A673 (cell line): Measurements from ENCODE around the gene TJP2. TPM values are rescaled to one million over a fixed set of nuclear protein-coding genes. Genes with fewer than 3 reads are reported as not detected.
A peak's percentile ranks its signal among the peaks of the same experiment; 100 is the strongest.

Source experiments
- BruUV-seq: library from RNA; stranded (reverse); fragments of 400-500 nt; replicated peaks from 2 replicates; lab custom pipeline; 2021; lab: Mats Ljungman, UMichigan
- CTCF ChIA-PET: fragments of 300-600 bp; sonication (Branson Sonifier 250); formaldehyde crosslinking; loops from one replicate; lab custom pipeline; 2022; ENCODE audit warnings: antibody characterized with exemption; lab: Charles Lee
- POLR2A ChIA-PET: fragments of 300-600 bp; sonication (Branson Sonifier 250); formaldehyde crosslinking; loops from one replicate; lab custom pipeline; 2022; ENCODE audit warnings: antibody characterized with exemption; ENCODE audit not compliant: low non-redundant PET; lab: Charles Lee
- DNase-seq: peaks from one replicate; pipeline ENCODE4 v3.0.0-alpha.2; 2015; ENCODE audit warnings: low spot score
- H3K27ac ChIP-seq: fragments of 200-600 bp; sonication (generic); 2 replicates; pipeline ENCODE4 v1.5.1; 2016; ENCODE audit warnings: mixed run types, low read depth, mild to moderate bottlenecking, mixed read lengths, antibody characterized with exemption, low read length; ENCODE audit not compliant: poor library complexity, severe bottlenecking
- H3K27me3 ChIP-seq: fragments of 200-600 bp; sonication (generic); replicated peaks from 2 replicates; pipeline ENCODE4 v1.6.1; 2017; ENCODE audit warnings: mixed run types, low read depth, mild to moderate bottlenecking, mixed read lengths, antibody characterized with exemption, low read length; ENCODE audit not compliant: insufficient read depth, poor library complexity
- H3K36me3 ChIP-seq: fragments of 200-600 bp; sonication (generic); 2 replicates; pipeline ENCODE4 v1.6.1; 2016; ENCODE audit warnings: mixed run types, mild to moderate bottlenecking, mixed read lengths, antibody characterized with exemption, low read length; ENCODE audit not compliant: insufficient read depth, poor library complexity, severe bottlenecking
- H3K4me1 ChIP-seq: fragments of 200-600 bp; sonication (generic); 2 replicates; pipeline ENCODE4 v1.6.1; 2017; ENCODE audit warnings: mixed run types, mild to moderate bottlenecking, mixed read lengths, antibody characterized with exemption, low read length; ENCODE audit not compliant: insufficient read depth, poor library complexity, severe bottlenecking
- H3K4me3 ChIP-seq: fragments of 200-600 bp; sonication (generic); 2 replicates; pipeline ENCODE4 v1.5.1; 2016; ENCODE audit warnings: low read depth, mixed run types, mild to moderate bottlenecking, mixed read lengths, low read length; ENCODE audit not compliant: poor library complexity, severe bottlenecking
- H3K9me3 ChIP-seq: fragments of 200-600 bp; sonication (generic); 2 replicates; pipeline ENCODE4 v1.6.1; 2016; ENCODE audit warnings: mixed run types, low read depth, mild to moderate bottlenecking, mixed read lengths, antibody characterized with exemption, low read length; ENCODE audit not compliant: poor library complexity, severe bottlenecking
- CTCF ChIP-seq: fragments of 300-800, 200-600 bp; sonication (generic); conservative IDR thresholded peaks from 2 replicates; pipeline ENCODE4 v1.5.1; 2017; ENCODE audit warnings: low read depth, mild to moderate bottlenecking, antibody characterized with exemption, low read length, moderate library complexity, mixed read lengths
- EZH2 ChIP-seq: fragments of 200-600 bp; sonication (generic); IDR thresholded peaks from 2 replicates; pipeline ENCODE4 v1.6.1; 2017; ENCODE audit warnings: borderline replicate concordance, low read depth, mild to moderate bottlenecking, mixed read lengths, antibody characterized with exemption, low read length; ENCODE audit not compliant: poor library complexity, severe bottlenecking
- intact Hi-C: fragments of 100-400 bp; cut with micrococcal nuclease; formaldehyde crosslinking; loops from one replicate; pipeline ENCODE4 v1.10.0; 2022; ENCODE audit not compliant: unreplicated experiment
- total RNA-seq: library from RNA; stranded (reverse); gene quantifications from 2 replicates; pipeline ENCODE4 v1.2.3, GENCODE V29; 2021

TJP2 gene
- total RNA-seq, 1 experiment from 2014 or later = 7.2 TPM

- CTCF ChIA-PET = interaction anchor here (0.6 kb wide), 1 partner anchor 16 kb away, joined by 4 read pairs; no protein-coding TSS in a partner anchor
- Histone ChIP-seq H3K4me3 (peak overlapping the region; percentile 56), H3K4me1 (peaks cover 35% of the 10 kb centered on the region), H3K36me3 (no peaks in the 10 kb centered on the region), H3K9me3 (no peaks in the 10 kb centered on the region), H3K27me3 (no peaks in the 10 kb centered on the region), H3K27ac (peak overlapping the region; percentile 14)
- intact Hi-C loops = loop anchor here (5.0 kb wide), 1 partner anchor 138 kb away; the partner anchor contains the start of gene FXN
- TF ChIP-seq EZH2 (no peak), CTCF (no peak)
- no TSS peak for BruUV-seq
- DNase-seq = peak; percentile 86
- POLR2A ChIA-PET = no interaction called here
Measured at GRCh38 chr9:69174616-69175463, 763 bp downstream of the TJP2 start.

- no TSS peak for BruUV-seq
- Histone ChIP-seq H3K4me3 (peak overlapping the region; percentile 56), H3K9me3 (no peaks in the 10 kb centered on the region), H3K27me3 (no peaks in the 10 kb centered on the region), H3K36me3 (no peaks in the 10 kb centered on the region), H3K27ac (peak overlapping the region; percentile 14), H3K4me1 (peaks cover 35% of the 10 kb centered on the region)
- intact Hi-C loops = loop anchor here (5.0 kb wide), 1 partner anchor 138 kb away; the partner anchor contains the start of gene FXN
- POLR2A ChIA-PET = no interaction called here
- CTCF ChIA-PET = no interaction called here
- TF ChIP-seq EZH2 (no peak), CTCF (no peak)
- peak; percentile 39 for DNase-seq
Measured at GRCh38 chr9:69175486-69175885, 1.4 kb downstream of the TJP2 start.

- Histone ChIP-seq H3K27me3 (no peaks in the 10 kb centered on the region), H3K27ac (peak overlapping the region; percentile 35), H3K4me1 (peaks cover 38% of the 10 kb centered on the region), H3K36me3 (no peaks in the 10 kb centered on the region), H3K4me3 (no peak overlapping the region), H3K9me3 (no peaks in the 10 kb centered on the region)
- POLR2A ChIA-PET = no interaction called here
- BruUV-seq = no TSS peak
- intact Hi-C loops = loop anchor here (5.0 kb wide), 1 partner anchor 139 kb away; the partner anchor contains the start of gene FXN
- CTCF ChIA-PET = interaction anchor here (0.9 kb wide), 1 partner anchor 55 kb away, joined by 3 read pairs; no protein-coding TSS in a partner anchor
- peak; percentile 79 for DNase-seq
- TF ChIP-seq CTCF = no peak
- TF ChIP-seq EZH2 = no peak
Measured at GRCh38 chr9:69176471-69177171, 2.5 kb downstream of the TJP2 start.
